LNCAP (cell line): Measurements from ENCODE around the gene CSF3.

Experiments
- TF ChIP-seq, protein P1 (sequence below): fragments of 450-650 bp; IDR thresholded peaks from 2 replicates; pipeline ENCODE4 v1.5.1; 2017; ENCODE audit warnings: mild to moderate bottlenecking

The CSF3 gene

DNA sequence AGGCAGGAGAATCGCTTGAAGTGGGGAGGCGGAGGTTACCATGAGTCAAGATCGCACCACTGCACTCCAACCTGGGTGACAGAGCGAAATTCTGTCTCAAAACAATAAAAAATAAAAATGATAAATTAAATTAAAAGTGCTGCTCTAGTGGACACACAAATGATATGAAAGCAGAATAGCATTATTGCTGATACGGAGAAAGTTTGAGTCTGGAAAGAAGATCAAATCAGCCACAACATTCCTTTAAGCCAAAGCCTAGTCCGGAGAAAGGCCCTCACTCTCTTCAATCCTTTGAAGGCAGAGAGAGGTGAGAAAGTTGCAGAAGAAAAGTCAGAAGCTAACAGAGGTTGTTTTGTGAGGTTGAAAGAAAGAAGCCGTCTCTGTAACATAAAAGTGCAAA is 15.1 kb upstream of the CSF3 start:
- TF ChIP-seq, protein P1, sequence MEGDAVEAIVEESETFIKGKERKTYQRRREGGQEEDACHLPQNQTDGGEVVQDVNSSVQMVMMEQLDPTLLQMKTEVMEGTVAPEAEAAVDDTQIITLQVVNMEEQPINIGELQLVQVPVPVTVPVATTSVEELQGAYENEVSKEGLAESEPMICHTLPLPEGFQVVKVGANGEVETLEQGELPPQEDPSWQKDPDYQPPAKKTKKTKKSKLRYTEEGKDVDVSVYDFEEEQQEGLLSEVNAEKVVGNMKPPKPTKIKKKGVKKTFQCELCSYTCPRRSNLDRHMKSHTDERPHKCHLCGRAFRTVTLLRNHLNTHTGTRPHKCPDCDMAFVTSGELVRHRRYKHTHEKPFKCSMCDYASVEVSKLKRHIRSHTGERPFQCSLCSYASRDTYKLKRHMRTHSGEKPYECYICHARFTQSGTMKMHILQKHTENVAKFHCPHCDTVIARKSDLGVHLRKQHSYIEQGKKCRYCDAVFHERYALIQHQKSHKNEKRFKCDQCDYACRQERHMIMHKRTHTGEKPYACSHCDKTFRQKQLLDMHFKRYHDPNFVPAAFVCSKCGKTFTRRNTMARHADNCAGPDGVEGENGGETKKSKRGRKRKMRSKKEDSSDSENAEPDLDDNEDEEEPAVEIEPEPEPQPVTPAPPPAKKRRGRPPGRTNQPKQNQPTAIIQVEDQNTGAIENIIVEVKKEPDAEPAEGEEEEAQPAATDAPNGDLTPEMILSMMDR = no peak

- TF ChIP-seq, protein P1 = no peak
Observed at GRCh38 chr17:40004072-40004471, 11.2 kb upstream of the CSF3 start.

GRCh38 chr17:40004712-40005111 is 10.5 kb upstream of the CSF3 start:
- TF ChIP-seq, protein P1 = no peak

DNA sequence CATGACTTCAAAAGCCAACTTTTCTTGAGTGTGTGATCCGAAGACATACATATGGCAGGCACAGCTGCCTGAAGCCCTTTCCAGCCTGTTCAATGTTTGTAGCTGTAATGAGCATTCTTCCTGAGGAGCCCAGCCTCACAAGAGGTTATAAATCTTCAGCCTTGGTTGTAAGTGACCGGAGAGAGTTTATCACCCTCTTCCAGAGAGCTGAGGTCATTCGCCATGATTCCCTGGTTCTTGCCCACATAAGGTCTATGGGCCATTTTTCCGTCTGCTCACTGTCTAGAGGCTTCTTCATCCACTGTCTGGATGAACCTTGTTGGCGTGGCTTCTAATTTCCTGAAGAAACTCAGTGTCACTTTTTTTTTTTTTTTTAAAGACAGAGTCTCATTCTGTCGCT is 9.7 kb upstream of the CSF3 start:
- TF ChIP-seq, protein P1 = no peak

DNA sequence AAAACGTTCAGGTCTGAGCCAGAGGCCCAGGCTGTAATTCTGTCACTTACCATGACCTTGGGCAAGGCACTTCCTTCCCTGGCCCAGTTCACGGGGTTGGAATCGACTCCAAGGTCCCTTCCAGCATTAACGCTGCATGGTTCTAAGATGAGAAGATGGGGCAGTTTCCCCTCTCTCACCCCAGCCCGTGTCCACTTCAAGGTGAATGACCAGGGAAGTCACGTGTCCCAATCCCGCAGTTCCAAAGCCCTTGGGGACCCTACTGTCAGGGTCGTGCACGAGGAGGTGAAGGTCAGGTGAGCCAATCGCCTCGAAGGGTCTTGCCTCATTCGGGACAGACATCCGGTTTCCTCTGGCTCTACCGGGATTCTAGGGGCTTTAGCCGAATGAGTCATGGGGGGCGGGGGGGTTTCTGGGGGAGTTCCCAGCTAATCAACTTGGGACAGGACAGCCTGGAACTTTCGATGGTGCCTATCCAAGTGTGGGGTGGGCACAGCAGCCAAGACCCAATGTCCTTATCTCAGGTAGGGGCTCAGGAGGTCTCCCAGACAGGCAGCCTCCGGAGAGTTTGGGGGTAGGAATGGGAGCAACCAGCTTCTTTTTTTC is 762 bp upstream of the CSF3 start:
- TF ChIP-seq, protein P1 = no peak

GRCh38 chr17:40015998-40016985 is 1.1 kb downstream of the CSF3 start:
- TF ChIP-seq, protein P1 = no peak

DNA sequence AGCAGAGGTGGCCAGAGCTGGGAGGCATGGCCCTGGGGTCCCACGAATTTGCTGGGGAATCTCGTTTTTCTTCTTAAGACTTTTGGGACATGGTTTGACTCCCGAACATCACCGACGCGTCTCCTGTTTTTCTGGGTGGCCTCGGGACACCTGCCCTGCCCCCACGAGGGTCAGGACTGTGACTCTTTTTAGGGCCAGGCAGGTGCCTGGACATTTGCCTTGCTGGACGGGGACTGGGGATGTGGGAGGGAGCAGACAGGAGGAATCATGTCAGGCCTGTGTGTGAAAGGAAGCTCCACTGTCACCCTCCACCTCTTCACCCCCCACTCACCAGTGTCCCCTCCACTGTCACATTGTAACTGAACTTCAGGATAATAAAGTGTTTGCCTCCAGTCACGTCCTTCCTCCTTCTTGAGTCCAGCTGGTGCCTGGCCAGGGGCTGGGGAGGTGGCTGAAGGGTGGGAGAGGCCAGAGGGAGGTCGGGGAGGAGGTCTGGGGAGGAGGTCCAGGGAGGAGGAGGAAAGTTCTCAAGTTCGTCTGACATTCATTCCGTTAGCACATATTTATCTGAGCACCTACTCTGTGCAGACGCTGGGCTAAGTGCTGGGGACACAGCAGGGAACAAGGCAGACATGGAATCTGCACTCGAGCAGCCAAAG is 2.3 kb downstream of the CSF3 start:
- TF ChIP-seq, protein P1 = no peak
